Adipocyte (in vitro differentiated cells): Measurements from ENCODE around the gene TCEA2.
"Not testable (repeated sequence)": the region's sequence is repeated elsewhere in the genome, so short reads cannot be mapped to it uniquely, and the experiment has no call there.

Experiments used
- DNase-seq: peaks from one replicate; pipeline ENCODE4 v3.0.0-alpha.2; 2015; ENCODE audit warnings: low read depth
- H3K27me3 ChIP-seq: replicated peaks from 2 replicates; pipeline ENCODE4 v1.7.0; 2013; ENCODE audit warnings: mild to moderate bottlenecking, low read length, moderate library complexity; ENCODE audit not compliant: control insufficient read depth, insufficient read depth
- H3K36me3 ChIP-seq: 2 replicates; pipeline ENCODE4 v1.7.0; 2013; ENCODE audit warnings: low read length, mild to moderate bottlenecking, moderate library complexity; ENCODE audit not compliant: control insufficient read depth, insufficient read depth, severe bottlenecking
- H3K4me1 ChIP-seq: 2 replicates; pipeline ENCODE4 v1.7.0; 2013; ENCODE audit warnings: mild to moderate bottlenecking, low read length, moderate library complexity; ENCODE audit not compliant: control insufficient read depth, insufficient read depth
- H3K4me3 ChIP-seq: 2 replicates; pipeline ENCODE4 v1.7.0; 2013; ENCODE audit warnings: mild to moderate bottlenecking, low read length, moderate library complexity
- H3K9ac ChIP-seq: 2 replicates; pipeline ENCODE4 v1.7.0; 2013; ENCODE audit warnings: mild to moderate bottlenecking, low read length, moderate library complexity
- H3K9me3 ChIP-seq: 2 replicates; pipeline ENCODE4 v1.7.0; 2013; ENCODE audit warnings: mild to moderate bottlenecking, low read length, moderate library complexity; ENCODE audit not compliant: control insufficient read depth

The TCEA2 gene

GRCh38 chr20:64112691-64113443 lies 49.9 kb downstream of the TCEA2 start:
- H3K9me3 ChIP-seq = no peaks in the 10 kb centered on the region
- DNase-seq = no peak
- no peaks in the 10 kb centered on the region for H3K4me1 ChIP-seq

GRCh38 chr20:64113444-64113775 lies 50.4 kb downstream of the TCEA2 start:
- Histone ChIP-seq H3K4me1 (no peaks in the 10 kb centered on the region), H3K27me3 (peaks cover 40% of the 10 kb centered on the region), H3K36me3 (no peaks in the 10 kb centered on the region), H3K9me3 (no peaks in the 10 kb centered on the region), H3K9ac (no peak overlapping the region), H3K4me3 (no peak overlapping the region)
- no peak for DNase-seq

More at GRCh38 chr20:64112691-64113443, 49.9 kb downstream of the TCEA2 start:
- H3K4me3 ChIP-seq = no peak overlapping the region
- H3K27me3 ChIP-seq = peaks cover 45% of the 10 kb centered on the region
- H3K9ac ChIP-seq = no peak overlapping the region
- no peaks in the 10 kb centered on the region for H3K36me3 ChIP-seq

- Histone ChIP-seq H3K9ac (no peak overlapping the region), H3K4me3 (no peak overlapping the region), H3K9me3 (no peaks in the 10 kb centered on the region), H3K36me3 (no peaks in the 10 kb centered on the region), H3K4me1 (no peaks in the 10 kb centered on the region), H3K27me3 (peaks cover 36% of the 10 kb centered on the region)
- no peak for DNase-seq
Observed at GRCh38 chr20:64113796-64114355, 50.9 kb downstream of the TCEA2 start.

GRCh38 chr20:64114356-64114971 lies 51.5 kb downstream of the TCEA2 start:
- Histone ChIP-seq H3K36me3 (no peaks in the 10 kb centered on the region), H3K4me3 (no peak overlapping the region), H3K27me3 (peaks cover 35% of the 10 kb centered on the region), H3K9ac (no peak overlapping the region), H3K4me1 (no peaks in the 10 kb centered on the region), H3K9me3 (no peaks in the 10 kb centered on the region)
- DNase-seq = no peak

GRCh38 chr20:64115171-64115911 lies 52.3 kb downstream of the TCEA2 start:
- DNase-seq = no peak
- no peaks in the 10 kb centered on the region for H3K36me3 ChIP-seq
- peaks cover 40% of the 10 kb centered on the region for H3K27me3 ChIP-seq
- H3K9ac ChIP-seq = no peak overlapping the region
- H3K4me1 ChIP-seq = no peaks in the 10 kb centered on the region
- no peaks in the 10 kb centered on the region for H3K9me3 ChIP-seq
- H3K4me3 ChIP-seq = no peak overlapping the region

- Histone ChIP-seq H3K36me3 (no peaks in the 10 kb centered on the region), H3K27me3 (peaks cover 39% of the 10 kb centered on the region), H3K4me3 (no peak overlapping the region), H3K9me3 (no peaks in the 10 kb centered on the region), H3K4me1 (no peaks in the 10 kb centered on the region), H3K9ac (no peak overlapping the region)
- no peak for DNase-seq
Observed at GRCh38 chr20:64116016-64116415, 53.0 kb downstream of the TCEA2 start.

- Histone ChIP-seq H3K27me3 (peaks cover 43% of the 10 kb centered on the region), H3K9ac (no peak overlapping the region), H3K4me3 (no peak overlapping the region), H3K4me1 (no peaks in the 10 kb centered on the region), H3K9me3 (no peaks in the 10 kb centered on the region), H3K36me3 (no peaks in the 10 kb centered on the region)
- no peak for DNase-seq
Observed at GRCh38 chr20:64116541-64117431, 53.8 kb downstream of the TCEA2 start.

- not testable (repeated sequence) for H3K36me3 ChIP-seq, H3K4me3 ChIP-seq, DNase-seq, H3K9ac ChIP-seq, H3K9me3 ChIP-seq, H3K4me1 ChIP-seq
- H3K27me3 ChIP-seq = peaks cover 42% of the 10 kb centered on the region
Observed at GRCh38 chr20:64117432-64117777, 54.4 kb downstream of the TCEA2 start.

- Histone ChIP-seq H3K36me3 (no peaks in the 10 kb centered on the region), H3K27me3 (peaks cover 54% of the 10 kb centered on the region), H3K4me1 (no peaks in the 10 kb centered on the region), H3K9me3 (no peaks in the 10 kb centered on the region), H3K4me3 (no peak overlapping the region), H3K9ac (no peak overlapping the region)
- no peak for DNase-seq
Observed at GRCh38 chr20:64119301-64119680, 56.3 kb downstream of the TCEA2 start.

GRCh38 chr20:64119681-64120341 lies 56.8 kb downstream of the TCEA2 start:
- H3K9me3 ChIP-seq = no peaks in the 10 kb centered on the region
- H3K9ac ChIP-seq = no peak overlapping the region
- no peaks in the 10 kb centered on the region for H3K36me3 ChIP-seq
- H3K4me1 ChIP-seq = no peaks in the 10 kb centered on the region
- no peak for DNase-seq
- H3K27me3 ChIP-seq = peaks cover 53% of the 10 kb centered on the region
- H3K4me3 ChIP-seq = peak overlapping the region; percentile 54
